CD4-positive, alpha-beta T cell treated with Interleukin-2 at 100 ng/mL for 4 hours (primary cell): ENCODE measurements around the gene PNPLA4.

Experiments used
- DNase-seq: peaks from one replicate; pipeline ENCODE4 v3.0.0-alpha.2; 2020; ENCODE audit warnings: low spot score

PNPLA4 gene

GRCh38 chrX:7852166-7852565, 75.0 kb downstream of the PNPLA4 start:
- DNase-seq, result no peak
